Measurements from ENCODE around the gene NEUROG1.

GRCh38 chr5:135538261-135538660 is 2.5 kb upstream of the NEUROG1 start:
- TF ChIP-seq TAF1 (IDR thresholded peaks at IDR 0.05; ENCODE audit: low read depth, low read length) (no peak), POLR2AphosphoS5 (IDR thresholded peaks at IDR 0.05; ENCODE audit: low read depth, low read length) (no peak), POLR2A (IDR thresholded peaks at IDR 0.05; ENCODE audit: low read depth, low read length) (no peak), PAX5 (IDR thresholded peaks at IDR 0.05; ENCODE audit: insufficient read depth, low read length, severe bottlenecking) (no peak)
